Colonic mucosa (tissue), 4 donors: Measurements from ENCODE around the gene UNKL. TPM values are rescaled to one million over a fixed set of nuclear protein-coding genes. Genes with fewer than 3 reads are reported as not detected.

Experiments
- DNase-seq: peaks from one replicate; pipeline ENCODE4 v3.0.0-alpha.2; 2020
- H3K27ac ChIP-seq: fragments of 200-600 bp; one replicate; pipeline ENCODE4 v1.8.0; 2021
- H3K27me3 ChIP-seq: fragments of 200-600 bp; one replicate; pipeline ENCODE4 v1.8.0; 2021
- H3K36me3 ChIP-seq: fragments of 200-600 bp; one replicate; pipeline ENCODE4 v1.8.0; 2021
- H3K4me1 ChIP-seq: fragments of 200-600 bp; one replicate; pipeline ENCODE4 v1.8.0; 2021; ENCODE audit warnings: mild to moderate bottlenecking
- H3K4me3 ChIP-seq: fragments of 200-600 bp; one replicate; pipeline ENCODE4 v1.8.0; 2021
- H3K9ac ChIP-seq, 2 donors: one replicate each; pipeline ENCODE4 v1.7.0; 2013; ENCODE audit warnings: control low read depth in 2 of 2, low read depth in 2 of 2, low read length in 2 of 2
- H3K9me3 ChIP-seq: fragments of 200-600 bp; one replicate; pipeline ENCODE4 v1.8.0; 2021
- intact Hi-C: fragments of 100-400 bp; cut with DNase I; formaldehyde crosslinking; loops from one replicate; pipeline ENCODE4 v1.14.1; 2022
- total RNA-seq, 2 donors: library from RNA; stranded (reverse); fragmentation: NEBNext Ultra II Directional in 1 of 2; extraction: Animal tissue kit (Norgen Biotek cat#: 25700) in 1 of 2; gene quantifications; one replicate each; pipeline ENCODE4 v1.2.1, GENCODE V29; 2021
- TF ChIP-seq, protein P1 (sequence below): fragments of 200-600 bp; IDR thresholded peaks from one replicate; pipeline ENCODE4 v1.8.0; 2022; ENCODE audit warnings: antibody characterized with exemption, mild to moderate bottlenecking
- donor health status: healthy.
- donor health status: DM: no; HTN: no; CAD: no.
- donor health status: DM: no; HTN: no; CAD: no.

The UNKL gene
- total RNA-seq, 2 donors from 2014 or later, result 11.1 to 11.8 TPM

DNA sequence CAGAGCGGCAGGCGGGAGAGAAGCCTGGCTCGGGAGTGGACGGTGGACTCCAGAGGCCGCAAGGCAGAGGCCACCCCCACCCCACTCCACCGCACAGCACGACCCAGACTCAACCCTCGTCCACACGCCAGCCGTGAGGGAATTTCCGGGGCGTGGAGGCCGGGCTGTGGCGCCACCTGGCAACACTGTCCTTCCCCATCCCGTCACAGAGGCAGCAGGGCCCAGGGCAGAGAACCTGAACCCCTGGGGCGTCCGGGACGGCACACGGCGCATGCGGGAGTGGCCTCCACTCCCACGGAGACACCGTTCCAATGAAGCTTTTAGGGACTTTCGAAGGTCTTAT, 39.2 kb downstream of the UNKL start:
- Histone ChIP-seq H3K9me3 (no peaks in the 10 kb centered on the region), H3K9ac (no peak overlapping the region), H3K27me3 (no peaks in the 10 kb centered on the region), H3K4me1 (peaks cover 8% of the 10 kb centered on the region), H3K4me3 (no peak overlapping the region), H3K27ac (no peak overlapping the region), H3K36me3 (no peaks in the 10 kb centered on the region)
- intact Hi-C loops, result no loop called here
- no peak for DNase-seq
- TF ChIP-seq, protein P1, sequence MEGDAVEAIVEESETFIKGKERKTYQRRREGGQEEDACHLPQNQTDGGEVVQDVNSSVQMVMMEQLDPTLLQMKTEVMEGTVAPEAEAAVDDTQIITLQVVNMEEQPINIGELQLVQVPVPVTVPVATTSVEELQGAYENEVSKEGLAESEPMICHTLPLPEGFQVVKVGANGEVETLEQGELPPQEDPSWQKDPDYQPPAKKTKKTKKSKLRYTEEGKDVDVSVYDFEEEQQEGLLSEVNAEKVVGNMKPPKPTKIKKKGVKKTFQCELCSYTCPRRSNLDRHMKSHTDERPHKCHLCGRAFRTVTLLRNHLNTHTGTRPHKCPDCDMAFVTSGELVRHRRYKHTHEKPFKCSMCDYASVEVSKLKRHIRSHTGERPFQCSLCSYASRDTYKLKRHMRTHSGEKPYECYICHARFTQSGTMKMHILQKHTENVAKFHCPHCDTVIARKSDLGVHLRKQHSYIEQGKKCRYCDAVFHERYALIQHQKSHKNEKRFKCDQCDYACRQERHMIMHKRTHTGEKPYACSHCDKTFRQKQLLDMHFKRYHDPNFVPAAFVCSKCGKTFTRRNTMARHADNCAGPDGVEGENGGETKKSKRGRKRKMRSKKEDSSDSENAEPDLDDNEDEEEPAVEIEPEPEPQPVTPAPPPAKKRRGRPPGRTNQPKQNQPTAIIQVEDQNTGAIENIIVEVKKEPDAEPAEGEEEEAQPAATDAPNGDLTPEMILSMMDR, result no peak

DNA sequence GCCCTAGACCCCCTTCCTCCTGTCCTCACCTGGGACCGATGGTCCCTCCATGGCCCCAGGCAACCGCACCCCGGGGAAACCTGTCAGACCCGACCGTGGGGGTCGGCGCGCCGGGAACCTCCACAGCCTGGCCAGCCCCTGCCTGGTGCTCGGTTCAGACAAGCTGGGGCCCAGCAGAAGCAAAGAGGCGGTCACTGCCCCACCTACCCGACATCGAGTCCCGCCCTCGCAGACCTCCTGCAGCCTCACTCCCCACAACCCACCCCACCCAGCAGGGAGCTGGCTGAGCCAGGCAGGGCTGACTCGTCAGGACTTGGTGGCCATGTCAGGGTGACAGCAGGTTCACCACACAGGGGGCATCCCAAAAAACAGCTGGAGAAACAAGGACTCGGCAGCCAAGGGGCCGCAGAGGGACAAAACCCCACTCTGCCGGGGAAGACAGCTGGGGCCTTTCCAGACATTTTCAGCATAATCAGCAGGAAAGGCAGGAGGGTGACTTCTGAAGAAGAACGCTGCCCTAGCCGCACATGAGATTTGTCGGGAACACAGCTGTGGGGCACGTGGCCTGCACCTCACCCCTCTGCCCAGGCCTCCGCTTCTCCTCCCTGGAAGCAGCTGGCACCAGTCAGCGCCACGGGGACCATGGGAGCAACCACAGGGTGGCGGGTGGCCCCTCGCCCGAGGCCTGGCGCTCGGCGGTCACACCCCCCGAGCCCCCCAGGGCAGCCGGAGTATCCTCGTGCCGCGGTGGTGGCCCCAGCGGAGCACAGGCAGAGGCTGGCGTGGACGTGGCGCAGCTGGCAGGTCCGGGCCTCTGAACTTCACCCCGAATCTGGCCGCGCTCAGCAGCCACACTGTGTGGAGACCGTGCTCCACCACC, 39.8 kb downstream of the UNKL start:
- Histone ChIP-seq H3K27me3 (no peaks in the 10 kb centered on the region), H3K36me3 (no peaks in the 10 kb centered on the region), H3K9ac (no peak overlapping the region), H3K4me1 (peaks cover 8% of the 10 kb centered on the region), H3K9me3 (no peaks in the 10 kb centered on the region), H3K27ac (no peak overlapping the region), H3K4me3 (no peak overlapping the region)
- intact Hi-C loops, result no loop called here
- DNase-seq, result no peak
- TF ChIP-seq, protein P1, result no peak

DNA sequence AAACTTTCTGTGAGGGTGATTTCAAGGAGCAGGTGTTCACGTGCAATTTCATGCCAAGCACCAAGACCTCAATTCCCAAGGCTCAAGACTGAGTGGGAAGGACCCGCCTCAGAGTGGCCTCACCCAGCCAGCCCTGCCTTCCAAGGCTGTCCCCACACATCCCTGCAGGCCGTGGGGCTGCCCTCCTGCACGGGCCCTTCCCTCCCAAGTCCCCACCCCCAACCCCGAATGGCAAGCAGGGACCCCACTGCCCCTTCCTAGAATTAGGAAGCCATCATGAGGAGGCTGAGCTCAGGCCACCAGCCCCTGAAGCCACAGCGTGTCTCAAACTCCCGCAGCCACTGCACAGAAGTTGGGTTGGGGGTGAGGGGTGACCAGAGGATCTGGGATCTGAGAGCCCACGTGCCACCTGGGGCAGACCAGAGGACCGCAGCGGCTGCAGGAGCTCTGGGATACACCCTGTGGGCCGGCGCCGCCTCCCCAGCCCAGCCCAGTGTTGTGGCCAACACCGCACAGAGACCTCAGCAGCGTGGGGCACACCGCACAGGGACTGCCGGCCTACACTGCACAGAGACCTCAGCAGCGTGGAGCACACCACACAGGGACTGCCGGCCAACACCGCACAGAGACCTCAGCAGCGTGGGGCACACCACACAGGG, 42.1 kb downstream of the UNKL start:
- no peaks in the 10 kb centered on the region for H3K4me1 ChIP-seq
- H3K9me3 ChIP-seq, result no peaks in the 10 kb centered on the region
- DNase-seq, result no peak
- H3K27ac ChIP-seq, result no peak overlapping the region
- H3K9ac ChIP-seq, result no peak overlapping the region
- TF ChIP-seq, protein P1, result no peak
- no peak overlapping the region for H3K4me3 ChIP-seq
- H3K36me3 ChIP-seq, result no peaks in the 10 kb centered on the region
- H3K27me3 ChIP-seq, result no peaks in the 10 kb centered on the region
- intact Hi-C loops, result no loop called here

DNA sequence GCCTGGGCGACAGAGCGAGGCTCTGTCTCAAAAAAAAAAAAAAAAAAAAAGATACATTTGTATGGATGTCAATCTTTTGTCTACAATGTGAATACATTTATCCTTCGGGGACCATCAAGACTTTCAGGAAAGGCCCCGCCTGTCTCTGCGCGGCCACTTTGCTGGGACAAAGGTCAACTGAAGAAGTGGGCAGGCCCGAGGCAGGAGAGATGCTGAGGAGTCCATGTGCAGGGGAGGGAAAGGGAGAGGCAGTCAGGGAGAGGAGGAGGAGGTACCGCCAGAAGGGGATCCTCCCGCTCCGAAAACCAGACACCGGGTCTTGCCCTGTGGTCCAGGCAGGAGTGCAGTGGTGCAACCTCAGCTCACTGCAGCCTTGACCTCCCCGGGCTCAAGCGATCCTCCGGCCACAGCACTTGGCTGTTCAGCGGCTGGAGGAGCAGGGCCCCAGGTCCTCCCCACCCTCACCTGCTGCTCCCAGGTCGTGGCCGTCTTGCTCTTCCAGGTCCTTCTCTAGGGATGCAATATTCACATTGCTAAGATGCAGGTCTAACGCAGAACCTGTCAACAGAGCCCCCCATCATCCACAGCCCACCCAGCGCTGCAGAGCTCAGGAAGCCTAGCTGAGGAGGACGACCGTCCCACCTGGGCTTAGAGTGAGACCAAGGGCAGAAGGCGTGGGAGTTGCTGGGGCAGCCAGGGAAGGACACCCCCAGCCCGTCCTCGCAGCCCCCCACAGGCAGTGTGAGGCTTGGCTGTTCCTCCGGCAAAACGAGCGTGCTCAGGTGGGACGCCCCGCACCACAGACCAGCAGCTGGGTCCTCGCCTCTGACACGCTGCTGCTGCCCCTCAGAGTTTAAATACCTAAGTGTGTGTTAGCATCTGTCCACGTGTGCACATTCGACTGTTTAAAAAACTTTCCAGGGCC, 43.2 kb downstream of the UNKL start:
- intact Hi-C loops, result no loop called here

More for the DNA sequence above, 43.2 kb downstream of the UNKL start:
- Histone ChIP-seq H3K36me3 (no peaks in the 10 kb centered on the region), H3K4me3 (no peak overlapping the region), H3K27me3 (no peaks in the 10 kb centered on the region), H3K9ac (no peak overlapping the region), H3K9me3 (no peaks in the 10 kb centered on the region), H3K4me1 (no peaks in the 10 kb centered on the region), H3K27ac (no peak overlapping the region)
- TF ChIP-seq, protein P1, result no peak
- no peak for DNase-seq
